GM19324 (cell line): Measurements from ENCODE around the gene TMEM185B.
"Not testable (repeated sequence)": the region's sequence is repeated elsewhere in the genome, so short reads cannot be mapped to it uniquely, and the experiment has no call there.

Experiments
- ATAC-seq: cut with Tn5 transposase; IDR thresholded peaks from one replicate; pipeline ENCODE4 v1.9.1; 2021; ENCODE audit warnings: mild to moderate bottlenecking, moderate library complexity; ENCODE audit not compliant: unreplicated experiment, low FRiP score

TMEM185B gene

GRCh38 chr2:120223034-120223912 lies at the start of gene TMEM185B:
TMEM185B (minus strand) TSS chr2:120223400; CDS start chr2:120222976, 424 bp downstream.
- peak; percentile 91 for ATAC-seq

- ATAC-seq = no peak
Measured at GRCh38 chr2:120271711-120272379, 48.6 kb upstream of the TMEM185B start.

GRCh38 chr2:120269816-120270215 lies 46.6 kb upstream of the TMEM185B start:
- ATAC-seq = no peak

GRCh38 chr2:120269076-120269744 lies 46.0 kb upstream of the TMEM185B start:
- no peak for ATAC-seq

GRCh38 chr2:120267348-120267747 lies 44.1 kb upstream of the TMEM185B start:
- ATAC-seq = no peak

GRCh38 chr2:120265006-120265405 lies 41.8 kb upstream of the TMEM185B start:
- ATAC-seq = no peak

GRCh38 chr2:120262761-120263428 lies 39.7 kb upstream of the TMEM185B start:
- ATAC-seq = no peak

GRCh38 chr2:120262150-120262549 lies 39.0 kb upstream of the TMEM185B start:
- ATAC-seq = no peak

- ATAC-seq = peak; percentile 83
Measured at GRCh38 chr2:120261387-120262006, 38.3 kb upstream of the TMEM185B start.

GRCh38 chr2:120260736-120261135 lies 37.5 kb upstream of the TMEM185B start:
- ATAC-seq = no peak

GRCh38 chr2:120259939-120260338 lies 36.7 kb upstream of the TMEM185B start:
- not testable (repeated sequence) for ATAC-seq

GRCh38 chr2:120258196-120258595 lies 35.0 kb upstream of the TMEM185B start:
- ATAC-seq = no peak

- ATAC-seq = no peak
Measured at GRCh38 chr2:120257522-120257921, 34.3 kb upstream of the TMEM185B start.

GRCh38 chr2:120256651-120257000 lies 33.4 kb upstream of the TMEM185B start:
- ATAC-seq = no peak

GRCh38 chr2:120255986-120256650 lies 32.9 kb upstream of the TMEM185B start:
- no peak for ATAC-seq

GRCh38 chr2:120255071-120255470 lies 31.9 kb upstream of the TMEM185B start:
- ATAC-seq = no peak

- ATAC-seq = no peak
Measured at GRCh38 chr2:120254178-120254577, 31.0 kb upstream of the TMEM185B start.

- peak; percentile 29 for ATAC-seq
Measured at GRCh38 chr2:120253021-120253882, 30.1 kb upstream of the TMEM185B start.
